BLaER1 (cell line): ENCODE data around the gene ATF6B.

Source experiments
- H3K27ac ChIP-seq: shearing (Covaris generic); formaldehyde crosslinking; 2 replicates; pipeline ENCODE4 v1.8.1; 2022
- H3K27me3 ChIP-seq: shearing (Covaris generic); formaldehyde crosslinking; 2 replicates; pipeline ENCODE4 v1.8.1; 2022
- H3K36me3 ChIP-seq: shearing (Covaris generic); formaldehyde crosslinking; 2 replicates; pipeline ENCODE4 v1.8.1; 2022
- H3K4me1 ChIP-seq: shearing (Covaris generic); formaldehyde crosslinking; 2 replicates; pipeline ENCODE4 v1.8.1; 2022
- H3K4me2 ChIP-seq: shearing (Covaris generic); formaldehyde crosslinking; 2 replicates; pipeline ENCODE4 v1.8.1; 2022
- H3K4me3 ChIP-seq: shearing (Covaris generic); formaldehyde crosslinking; 2 replicates; pipeline ENCODE4 v1.8.1; 2022
- H3K9ac ChIP-seq: shearing (Covaris generic); formaldehyde crosslinking; 2 replicates; pipeline ENCODE4 v1.8.1; 2022
- H3K9me3 ChIP-seq: shearing (Covaris generic); formaldehyde crosslinking; 2 replicates; pipeline ENCODE4 v1.8.1; 2022
- H4K20me1 ChIP-seq: shearing (Covaris generic); formaldehyde crosslinking; 2 replicates; pipeline ENCODE4 v1.8.1; 2022
- Cebpa-rat ChIP-seq: shearing (Covaris generic); IDR thresholded peaks from 2 replicates; pipeline ENCODE4 v1.8.1; 2022

The ATF6B gene

GRCh38 chr6:32156891-32157290 is 28.8 kb upstream of the ATF6B start:
- 0 out of 2 replicates have a peak, but pooled peaks cover 11% of the 10 kb centered on the region for H4K20me1 ChIP-seq
- H3K4me1 ChIP-seq = peaks cover 35% of the 10 kb centered on the region
- H3K9me3 ChIP-seq = no peaks in the 10 kb centered on the region
- H3K4me2 ChIP-seq = no peak overlapping the region
- peaks cover 44% of the 10 kb centered on the region for H3K36me3 ChIP-seq
- TF ChIP-seq Cebpa-rat = no peak
- H3K27ac ChIP-seq = no peak overlapping the region
- H3K4me3 ChIP-seq = no peak overlapping the region
- H3K27me3 ChIP-seq = no peaks in the 10 kb centered on the region
- H3K9ac ChIP-seq = no peak overlapping the region

GRCh38 chr6:32154514-32155161 is 26.6 kb upstream of the ATF6B start:
- Histone ChIP-seq H3K27me3 (no peaks in the 10 kb centered on the region), H4K20me1 (0 out of 2 replicates have a peak, but pooled peaks cover 11% of the 10 kb centered on the region), H3K36me3 (peaks cover 39% of the 10 kb centered on the region), H3K4me1 (peaks cover 36% of the 10 kb centered on the region), H3K4me2 (peak overlapping the region; percentile 96), H3K9ac (peak overlapping the region; percentile 81), H3K9me3 (no peaks in the 10 kb centered on the region), H3K4me3 (peak overlapping the region; percentile 89), H3K27ac (peak overlapping the region; percentile 78)
- TF ChIP-seq Cebpa-rat = no peak

GRCh38 chr6:32153564-32154513 is 25.8 kb upstream of the ATF6B start, which contains the start of gene PPT2:
PPT2 (plus strand) TSS chr6:32154141; CDS start chr6:32154595, 454 bp downstream.
- Histone ChIP-seq H3K36me3 (peaks cover 34% of the 10 kb centered on the region), H3K4me2 (peak within 1 kb of the TSS; percentile 96), H3K4me1 (peaks cover 36% of the 10 kb centered on the region), H3K27ac (peak within 1 kb of the TSS; percentile 78), H4K20me1 (0 out of 2 replicates have a peak, but pooled peaks cover 11% of the 10 kb centered on the region), H3K9ac (peak within 1 kb of the TSS; percentile 81), H3K4me3 (peak within 1 kb of the TSS; percentile 89), H3K9me3 (peaks cover 3% of the 10 kb centered on the region), H3K27me3 (peaks cover under 1% of the 10 kb centered on the region; the same call in 1 of the 2 replicates)
- no peak for TF ChIP-seq Cebpa-rat

- Histone ChIP-seq H3K4me3 (peak overlapping the region; percentile 89), H4K20me1 (0 out of 2 replicates have a peak, but pooled peaks cover 11% of the 10 kb centered on the region), H3K27me3 (peaks cover 8% of the 10 kb centered on the region; the same call in 1 of the 2 replicates), H3K36me3 (peaks cover 25% of the 10 kb centered on the region), H3K9ac (peak overlapping the region; percentile 81), H3K4me2 (peak overlapping the region; percentile 96), H3K27ac (no peak overlapping the region), H3K4me1 (peaks cover 29% of the 10 kb centered on the region), H3K9me3 (peaks cover 7% of the 10 kb centered on the region)
- TF ChIP-seq Cebpa-rat = no peak
Measured at GRCh38 chr6:32152769-32153563, 24.9 kb upstream of the ATF6B start.

GRCh38 chr6:32151863-32152768 is 24.1 kb upstream of the ATF6B start, which contains the start of gene PRRT1:
PRRT1 (minus strand) TSS chr6:32151939; CDS start chr6:32151827, 112 bp downstream.
- Histone ChIP-seq H3K4me3 (no peak within 1 kb of the TSS), H3K27ac (no peak within 1 kb of the TSS)

GRCh38 chr6:32151181-32151862 is 23.3 kb upstream of the ATF6B start:
- H3K36me3 ChIP-seq = peaks cover 9% of the 10 kb centered on the region
- peaks cover 8% of the 10 kb centered on the region; the same call in 1 of the 2 replicates for H3K27me3 ChIP-seq
- H4K20me1 ChIP-seq = 0 out of 2 replicates have a peak, but pooled peaks cover 11% of the 10 kb centered on the region
- TF ChIP-seq Cebpa-rat = no peak
- H3K4me1 ChIP-seq = peaks cover 29% of the 10 kb centered on the region
- no peak overlapping the region for H3K9ac ChIP-seq
- H3K27ac ChIP-seq = no peak overlapping the region
- H3K4me3 ChIP-seq = no peak overlapping the region
- H3K4me2 ChIP-seq = 0 out of 2 replicates have a peak overlapping the region, but pooled peaks have one; percentile 12
- peaks cover 7% of the 10 kb centered on the region for H3K9me3 ChIP-seq

More at GRCh38 chr6:32151863-32152768, 24.1 kb upstream of the ATF6B start, which contains the start of gene PRRT1:
- peaks cover 7% of the 10 kb centered on the region for H3K9me3 ChIP-seq
- peaks cover 29% of the 10 kb centered on the region for H3K4me1 ChIP-seq
- 0 out of 2 replicates have a peak, but pooled peaks cover 11% of the 10 kb centered on the region for H4K20me1 ChIP-seq
- TF ChIP-seq Cebpa-rat = no peak
- H3K27me3 ChIP-seq = peaks cover 8% of the 10 kb centered on the region; the same call in 1 of the 2 replicates
- peak within 1 kb of the TSS; percentile 81; the same call in 1 of the 2 replicates for H3K9ac ChIP-seq
- H3K4me2 ChIP-seq = peak within 1 kb of the TSS; percentile 96
- peaks cover 17% of the 10 kb centered on the region for H3K36me3 ChIP-seq

GRCh38 chr6:32149932-32150870 is 22.2 kb upstream of the ATF6B start:
- Histone ChIP-seq H3K36me3 (no peaks in the 10 kb centered on the region), H3K4me3 (no peak overlapping the region), H3K27me3 (peaks cover 8% of the 10 kb centered on the region; the same call in 1 of the 2 replicates), H3K27ac (no peak overlapping the region), H4K20me1 (0 out of 2 replicates have a peak, but pooled peaks cover 6% of the 10 kb centered on the region), H3K9me3 (peaks cover 7% of the 10 kb centered on the region), H3K4me2 (no peak overlapping the region), H3K9ac (no peak overlapping the region), H3K4me1 (peaks cover 23% of the 10 kb centered on the region)
- TF ChIP-seq Cebpa-rat = no peak
